HTERT RPE-1 (cell line): Measurements from ENCODE around the gene SHFL.

Experiments
- in situ Hi-C: fragments of 300-500 bp; cut with MboI; formaldehyde crosslinking; loops from 4 replicates; pipeline ENCODE4 v1.14.3; 2020; ENCODE audit warnings: low sequenced_read_pairs

The SHFL gene

GRCh38 chr19:10085641-10086590 is at the start of gene SHFL:
TSS of gene SHFL (plus strand) at chr19:10086317. CDS start at chr19:10086428, 111 bp downstream.
- in situ Hi-C loops = no loop called here

DNA sequence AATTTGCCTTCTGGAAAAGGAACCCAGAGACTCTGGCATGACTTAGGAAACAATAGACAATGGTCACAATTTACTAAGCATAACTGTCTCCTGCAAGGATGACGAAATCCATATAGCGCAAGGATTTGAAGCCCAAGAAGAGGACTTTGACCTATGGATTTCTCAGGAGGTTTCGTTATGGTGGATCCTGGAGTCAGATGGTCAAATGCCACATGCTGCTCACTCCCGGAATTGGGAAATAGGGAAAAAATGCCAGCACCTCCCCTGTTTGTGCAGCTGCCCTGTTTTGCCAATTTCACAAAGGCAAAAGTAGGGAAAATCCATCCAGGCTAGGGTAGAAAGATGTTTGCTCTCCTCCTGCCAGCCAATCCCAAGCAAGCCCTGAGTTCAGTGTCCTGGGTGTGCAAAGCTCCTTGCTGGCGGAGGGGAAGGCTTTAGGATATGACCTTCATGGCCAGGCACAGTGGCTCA is 49.5 kb upstream of the SHFL start:
- in situ Hi-C loops = no loop called here

- in situ Hi-C loops = no loop called here
Observed at GRCh38 chr19:10037367-10037766, 48.8 kb upstream of the SHFL start.

GRCh38 chr19:10037809-10038208 is 48.3 kb upstream of the SHFL start:
- in situ Hi-C loops = no loop called here

DNA sequence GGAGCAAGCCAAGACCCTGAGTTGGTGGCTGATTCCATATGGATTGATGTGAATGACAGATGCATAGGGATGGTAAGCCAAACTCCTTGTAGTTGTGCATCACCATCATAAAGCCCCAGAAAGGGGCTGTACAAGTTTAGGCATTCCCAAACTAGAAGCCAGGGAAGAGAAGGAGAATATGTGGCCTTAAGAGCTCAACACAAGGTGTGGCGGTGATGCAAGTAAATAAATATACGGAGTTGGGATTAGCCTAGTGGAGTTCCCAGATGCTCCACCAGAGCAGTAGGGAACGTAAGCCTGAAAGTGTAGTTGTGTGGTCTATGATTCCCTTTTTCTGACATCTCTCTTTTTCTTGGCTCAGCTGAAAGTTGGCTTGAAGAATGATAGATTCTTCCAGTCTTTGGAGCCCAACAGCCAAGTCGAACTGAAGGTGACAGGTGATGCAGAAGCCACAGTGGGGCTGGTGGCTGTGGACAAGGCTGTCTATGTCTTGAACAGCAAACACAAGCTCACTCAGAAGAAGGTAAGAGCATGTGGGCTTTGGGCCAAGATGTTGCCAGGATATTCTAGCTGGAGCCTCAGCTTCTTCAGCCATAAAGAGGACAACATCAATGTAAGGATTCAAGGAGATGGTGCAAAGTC is 42.7 kb upstream of the SHFL start:
- in situ Hi-C loops = no loop called here

GRCh38 chr19:10044390-10044789 is 41.7 kb upstream of the SHFL start:
- in situ Hi-C loops = no loop called here

DNA sequence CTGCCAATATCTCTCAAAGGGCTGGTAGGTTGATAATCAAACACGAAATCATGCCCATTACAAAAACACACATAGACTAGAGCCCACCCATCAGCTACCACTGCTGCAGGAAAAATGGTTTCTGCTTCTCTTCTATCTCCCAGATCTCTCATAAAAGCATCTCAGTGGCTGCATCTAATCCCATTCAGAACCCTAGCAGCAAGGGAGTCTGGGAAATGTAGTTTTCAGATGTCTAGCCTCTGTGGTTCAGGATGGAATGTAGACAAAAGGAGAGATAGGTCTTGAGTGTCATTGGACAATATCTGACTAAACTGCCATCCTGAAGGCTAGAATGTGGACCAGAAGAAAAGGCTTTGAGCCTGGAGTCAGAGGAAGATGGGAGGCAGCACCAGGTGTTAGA is 40.7 kb upstream of the SHFL start:
- in situ Hi-C loops = no loop called here

- in situ Hi-C loops = no loop called here
Observed at GRCh38 chr19:10049626-10050025, 36.5 kb upstream of the SHFL start.

- in situ Hi-C loops = no loop called here
Observed at GRCh38 chr19:10052602-10053360, 33.3 kb upstream of the SHFL start.

DNA sequence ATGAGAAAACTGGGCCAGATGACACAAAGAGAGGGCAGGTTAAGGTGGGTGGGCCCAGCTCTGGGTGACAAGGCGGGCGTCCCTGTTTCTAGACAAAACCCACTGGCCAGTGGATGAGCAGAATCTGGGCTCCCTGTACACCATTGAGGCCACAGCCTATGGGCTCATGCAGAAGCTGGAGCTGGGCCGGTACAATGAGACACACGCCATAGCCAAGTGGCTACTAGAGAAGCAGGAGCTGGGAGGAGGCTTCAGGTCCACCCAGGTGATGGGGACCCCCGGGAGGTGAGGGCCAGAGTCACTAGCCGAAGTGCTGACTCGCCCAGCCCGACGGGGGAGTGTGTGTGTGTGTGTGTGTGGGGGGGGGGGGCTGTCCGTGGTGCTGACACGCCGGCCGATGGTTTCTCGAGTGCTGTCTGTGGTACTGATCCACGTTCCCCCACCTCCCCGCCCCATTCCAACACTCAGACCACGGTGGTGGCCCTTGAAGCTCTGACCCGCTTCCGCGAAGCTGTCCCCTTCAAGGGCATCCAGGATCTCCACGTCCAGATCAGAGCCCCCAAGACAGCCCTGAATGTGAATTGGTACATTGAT is 24.3 kb upstream of the SHFL start:
- in situ Hi-C loops = no loop called here

DNA sequence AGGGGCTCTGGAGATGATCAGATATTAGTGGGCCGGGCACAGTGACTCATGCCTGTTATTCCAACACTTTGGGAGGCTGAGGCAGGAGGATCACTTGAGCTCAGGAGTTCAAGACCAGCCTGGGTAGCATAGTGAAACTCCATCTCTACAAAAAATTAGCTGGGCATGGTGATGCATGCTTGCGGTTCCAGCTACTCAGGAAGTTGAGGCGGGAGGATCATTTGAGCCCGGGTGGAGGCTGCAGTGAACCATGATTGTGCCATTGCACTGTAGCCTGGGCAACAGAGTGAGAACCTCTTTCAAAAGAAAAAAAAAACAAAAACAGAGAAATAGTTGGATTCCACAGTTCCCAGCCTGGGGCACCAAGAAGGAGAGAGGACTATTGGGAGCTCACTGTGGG is 17.9 kb upstream of the SHFL start:
- in situ Hi-C loops = no loop called here

GRCh38 chr19:10069046-10069445 is 17.1 kb upstream of the SHFL start:
- in situ Hi-C loops = no loop called here

DNA sequence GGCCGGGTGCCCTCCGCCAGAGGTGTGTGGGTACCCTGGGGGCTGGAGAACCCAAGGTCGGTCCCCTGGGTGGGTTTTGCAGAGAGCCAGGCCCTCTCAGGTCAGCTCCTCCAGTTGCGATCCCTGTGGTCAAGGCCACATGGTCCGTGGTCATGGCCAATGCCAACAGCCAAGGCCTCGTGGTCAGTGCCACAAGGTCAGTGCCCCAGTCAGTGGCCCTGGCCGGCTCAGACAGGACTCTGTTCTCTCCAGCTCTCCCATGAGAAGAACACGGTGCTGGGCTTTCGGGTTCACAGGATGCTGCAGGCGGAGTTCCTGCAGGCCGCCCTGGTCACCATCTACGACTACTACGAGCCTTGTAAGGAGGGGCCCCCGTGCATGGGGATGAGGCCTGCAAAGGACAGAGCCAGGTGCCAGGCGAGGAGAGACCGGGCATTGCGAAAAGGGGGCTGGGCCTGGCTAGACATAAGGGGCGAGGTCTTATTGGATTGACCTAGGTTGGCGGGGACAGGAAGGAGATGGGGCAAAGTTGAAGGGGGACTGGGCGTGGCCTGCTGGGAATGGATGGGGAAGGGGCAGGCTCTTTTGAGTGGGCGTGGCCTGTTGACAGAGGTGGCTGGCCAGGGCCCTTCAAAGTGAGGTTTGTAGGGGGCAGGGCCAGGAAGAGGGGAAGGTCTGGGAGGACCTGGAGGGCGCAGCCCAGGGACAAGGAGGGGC is 15.2 kb upstream of the SHFL start:
- in situ Hi-C loops = no loop called here

DNA sequence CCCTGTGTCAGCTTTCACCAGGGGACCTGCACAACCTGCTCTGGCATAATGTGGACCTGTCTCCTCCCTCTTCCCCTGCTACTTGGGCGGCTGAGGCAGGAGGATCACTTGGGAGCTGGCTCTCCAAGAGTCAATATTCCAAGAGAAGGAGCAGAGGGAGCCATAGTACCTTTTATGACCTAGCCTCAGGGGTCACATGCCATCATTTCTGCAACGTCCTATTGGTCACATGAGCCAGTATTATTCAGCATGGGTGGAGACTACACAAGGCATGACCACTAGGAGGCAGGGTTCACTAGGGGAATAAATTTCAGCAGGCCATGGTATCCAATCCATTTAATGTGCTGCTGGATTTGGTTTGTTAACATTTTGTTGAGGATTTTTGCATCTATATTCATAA is 12.0 kb upstream of the SHFL start:
- in situ Hi-C loops = no loop called here

DNA sequence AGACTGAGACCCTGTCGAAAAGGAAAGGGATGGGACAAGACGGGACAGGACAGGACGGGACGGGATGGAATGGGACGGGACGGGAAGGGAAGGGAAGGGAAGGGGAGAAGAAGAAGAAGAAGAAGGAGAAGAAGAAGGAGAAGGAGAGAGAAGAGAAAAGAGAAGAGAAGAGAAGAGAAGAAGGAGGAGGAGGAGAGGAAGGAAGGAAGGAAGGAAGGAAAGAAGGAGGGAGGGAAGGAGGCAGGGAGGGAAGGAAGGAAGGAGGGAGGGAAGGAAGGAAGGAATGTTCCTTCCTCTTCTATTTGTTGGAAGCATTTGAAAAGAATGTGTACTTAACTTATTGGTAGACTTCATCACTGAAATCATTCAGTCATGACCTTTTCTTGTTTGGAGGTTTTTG is 9.6 kb upstream of the SHFL start:
- in situ Hi-C loops = no loop called here

- in situ Hi-C loops = no loop called here
Observed at GRCh38 chr19:10078329-10078728, 7.8 kb upstream of the SHFL start.

- in situ Hi-C loops = no loop called here
Observed at GRCh38 chr19:10079031-10079453, 7.1 kb upstream of the SHFL start.

- in situ Hi-C loops = no loop called here
Observed at GRCh38 chr19:10083911-10084310, 2.2 kb upstream of the SHFL start.

DNA sequence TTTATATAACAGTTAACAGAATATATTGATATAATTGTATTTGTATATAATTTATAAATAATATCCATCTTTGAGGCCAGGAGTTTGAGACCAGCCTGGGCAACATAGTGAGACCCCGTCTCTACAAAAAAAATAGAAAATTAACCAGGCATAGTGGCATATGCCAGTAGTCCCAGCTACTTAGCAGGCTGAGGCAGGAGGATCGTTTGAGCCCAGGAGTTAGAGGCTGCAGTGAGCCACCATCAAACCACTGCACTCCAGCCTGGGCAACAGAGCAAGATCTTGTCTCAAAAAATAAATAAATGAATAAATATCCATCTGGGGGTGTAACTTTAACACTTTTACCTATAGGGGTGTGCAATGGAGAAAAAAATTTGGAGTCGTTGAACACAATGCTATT is 1.3 kb upstream of the SHFL start:
- in situ Hi-C loops = no loop called here

DNA sequence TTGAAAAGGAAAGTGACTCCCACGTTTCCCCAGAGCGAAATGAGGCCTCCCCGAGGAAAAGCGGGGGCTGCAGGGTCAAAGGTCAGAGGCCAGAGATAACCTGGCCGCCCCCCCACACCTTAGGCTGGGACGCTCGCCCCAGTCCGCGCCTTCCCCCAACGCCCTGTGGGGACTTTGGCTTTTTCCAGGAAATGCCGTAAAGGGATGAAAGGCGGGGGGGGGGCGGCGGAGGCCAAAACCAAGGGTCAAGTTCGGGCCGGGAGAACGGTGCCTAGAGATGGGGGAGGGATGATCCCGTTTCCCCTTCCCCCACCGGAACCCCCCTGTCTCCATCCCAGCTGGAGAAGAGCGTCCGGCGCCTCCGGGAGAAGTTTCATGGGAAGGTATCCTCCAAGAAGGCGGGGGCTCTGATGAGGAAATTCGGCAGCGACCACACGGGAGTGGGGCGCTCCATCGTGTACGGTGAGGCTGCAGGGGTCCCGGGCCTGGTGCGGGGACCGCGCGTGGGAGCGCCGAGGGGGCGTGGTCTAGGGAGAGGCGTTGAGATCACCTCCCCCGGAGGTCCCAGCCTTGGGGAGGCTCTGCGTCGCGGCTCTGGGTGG is 575 bp downstream of the SHFL start:
- in situ Hi-C loops = no loop called here
